ENCODE data around the gene LRRTM2.
"Not testable (repeated sequence)": the region's sequence is repeated elsewhere in the genome, so short reads cannot be mapped to it uniquely, and the experiment has no call there.

DNA sequence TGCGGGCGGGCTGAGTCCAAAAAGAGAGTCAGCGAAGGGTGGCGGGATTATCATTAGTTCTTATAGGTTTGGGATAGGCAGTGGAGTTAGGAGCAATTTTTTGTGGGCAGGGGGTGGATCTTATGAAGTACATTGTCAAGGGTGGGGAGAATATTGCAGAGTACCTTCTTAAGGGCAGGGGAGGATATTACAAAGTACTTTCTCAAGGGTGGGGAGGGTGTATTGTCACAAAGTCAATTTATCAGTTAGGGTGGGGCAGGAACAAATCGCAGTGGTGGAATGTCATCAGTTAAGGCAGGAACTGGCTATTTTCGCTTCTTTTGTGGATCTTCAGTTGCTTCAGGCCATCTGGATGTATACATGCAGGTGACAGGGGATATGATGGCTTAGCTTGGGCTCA is 40.3 kb downstream of the LRRTM2 start:
- TF ChIP-seq, protein P1, sequence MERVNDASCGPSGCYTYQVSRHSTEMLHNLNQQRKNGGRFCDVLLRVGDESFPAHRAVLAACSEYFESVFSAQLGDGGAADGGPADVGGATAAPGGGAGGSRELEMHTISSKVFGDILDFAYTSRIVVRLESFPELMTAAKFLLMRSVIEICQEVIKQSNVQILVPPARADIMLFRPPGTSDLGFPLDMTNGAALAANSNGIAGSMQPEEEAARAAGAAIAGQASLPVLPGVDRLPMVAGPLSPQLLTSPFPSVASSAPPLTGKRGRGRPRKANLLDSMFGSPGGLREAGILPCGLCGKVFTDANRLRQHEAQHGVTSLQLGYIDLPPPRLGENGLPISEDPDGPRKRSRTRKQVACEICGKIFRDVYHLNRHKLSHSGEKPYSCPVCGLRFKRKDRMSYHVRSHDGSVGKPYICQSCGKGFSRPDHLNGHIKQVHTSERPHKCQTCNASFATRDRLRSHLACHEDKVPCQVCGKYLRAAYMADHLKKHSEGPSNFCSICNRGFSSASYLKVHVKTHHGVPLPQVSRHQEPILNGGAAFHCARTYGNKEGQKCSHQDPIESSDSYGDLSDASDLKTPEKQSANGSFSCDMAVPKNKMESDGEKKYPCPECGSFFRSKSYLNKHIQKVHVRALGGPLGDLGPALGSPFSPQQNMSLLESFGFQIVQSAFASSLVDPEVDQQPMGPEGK (CRISPR knock-in tag; IDR thresholded peaks at IDR 0.05; ENCODE audit: borderline replicate concordance) = not testable (repeated sequence)
- TF ChIP-seq ZFP30 (CRISPR knock-in tag; IDR thresholded peaks at IDR 0.05); TOX (CRISPR knock-in tag; IDR thresholded peaks at IDR 0.05; ENCODE audit: borderline replicate concordance); OSR1 (CRISPR knock-in tag; IDR thresholded peaks at IDR 0.05); ZC3H10 (CRISPR knock-in tag; IDR thresholded peaks at IDR 0.05); SNAI2 (CRISPR knock-in tag; IDR thresholded peaks at IDR 0.05); ZFP3 (CRISPR knock-in tag; IDR thresholded peaks at IDR 0.05): not testable (repeated sequence)
